NCI-H345 treated with DMSO at 0.1 percent for 48 hours (cell line): ENCODE measurements around the gene ACSM5.
"Not testable (repeated sequence)": the region's sequence is repeated elsewhere in the genome, so short reads cannot be mapped to it uniquely, and the experiment has no call there.

Experiments used
- DNase-seq: peaks from one replicate; lab custom pipeline; 2025; ENCODE audit not compliant: unreplicated experiment; lab: John Stamatoyannopoulos, UW

Gene ACSM5

GRCh38 chr16:20397468-20398074 is 11.8 kb upstream of the ACSM5 start:
- no peak for DNase-seq

- DNase-seq, result no peak
Observed at GRCh38 chr16:20398603-20399002, 10.7 kb upstream of the ACSM5 start.

GRCh38 chr16:20399185-20399584 is 10.1 kb upstream of the ACSM5 start:
- DNase-seq, result no peak

GRCh38 chr16:20401066-20401465 is 8.3 kb upstream of the ACSM5 start:
- no peak for DNase-seq

GRCh38 chr16:20401475-20402016 is 7.8 kb upstream of the ACSM5 start:
- no peak for DNase-seq

GRCh38 chr16:20402651-20403050 is 6.7 kb upstream of the ACSM5 start:
- no peak for DNase-seq

- DNase-seq, result no peak
Observed at GRCh38 chr16:20404637-20405036, 4.7 kb upstream of the ACSM5 start, which contains the start of gene PDILT. TSS of gene PDILT (minus strand) at chr16:20404737. CDS start at chr16:20399300, 5,437 bp downstream.

- no peak for DNase-seq
Observed at GRCh38 chr16:20410121-20410723, 888 bp downstream of the ACSM5 start.

GRCh38 chr16:20411055-20411454 is 1.7 kb downstream of the ACSM5 start:
- DNase-seq, result no peak

GRCh38 chr16:20415541-20415940 is 6.2 kb downstream of the ACSM5 start:
- DNase-seq, result no peak

GRCh38 chr16:20419093-20419492 is 9.8 kb downstream of the ACSM5 start:
- not testable (repeated sequence) for DNase-seq

GRCh38 chr16:20421748-20422147 is 12.4 kb downstream of the ACSM5 start:
- DNase-seq, result not testable (repeated sequence)

GRCh38 chr16:20423772-20424128 is 14.4 kb downstream of the ACSM5 start:
- not testable (repeated sequence) for DNase-seq

GRCh38 chr16:20424129-20424866 is 15.0 kb downstream of the ACSM5 start:
- no peak for DNase-seq

- DNase-seq, result not testable (repeated sequence)
Observed at GRCh38 chr16:20427401-20427797, 18.1 kb downstream of the ACSM5 start.

GRCh38 chr16:20429499-20429898 is 20.2 kb downstream of the ACSM5 start:
- DNase-seq, result not testable (repeated sequence)

GRCh38 chr16:20430480-20430879 is 21.1 kb downstream of the ACSM5 start:
- not testable (repeated sequence) for DNase-seq

GRCh38 chr16:20430948-20431347 is 21.6 kb downstream of the ACSM5 start:
- DNase-seq, result no peak

- DNase-seq, result not testable (repeated sequence)
Observed at GRCh38 chr16:20438950-20439349, 29.6 kb downstream of the ACSM5 start.

GRCh38 chr16:20439820-20440231 is 30.5 kb downstream of the ACSM5 start:
- DNase-seq, result not testable (repeated sequence)

GRCh38 chr16:20440731-20441130 is 31.4 kb downstream of the ACSM5 start:
- DNase-seq, result not testable (repeated sequence)

- DNase-seq, result no peak
Observed at GRCh38 chr16:20441191-20441590, 31.9 kb downstream of the ACSM5 start.
